ENCODE results near the gene RAD51B. TPM values are rescaled to one million over a fixed set of nuclear protein-coding genes. Genes with fewer than 3 reads are reported as not detected.

Gene RAD51B
- total and polyA plus RNA-seq, 7 donors: 2.4 to 24.4 (median 7.1) TPM

DNA sequence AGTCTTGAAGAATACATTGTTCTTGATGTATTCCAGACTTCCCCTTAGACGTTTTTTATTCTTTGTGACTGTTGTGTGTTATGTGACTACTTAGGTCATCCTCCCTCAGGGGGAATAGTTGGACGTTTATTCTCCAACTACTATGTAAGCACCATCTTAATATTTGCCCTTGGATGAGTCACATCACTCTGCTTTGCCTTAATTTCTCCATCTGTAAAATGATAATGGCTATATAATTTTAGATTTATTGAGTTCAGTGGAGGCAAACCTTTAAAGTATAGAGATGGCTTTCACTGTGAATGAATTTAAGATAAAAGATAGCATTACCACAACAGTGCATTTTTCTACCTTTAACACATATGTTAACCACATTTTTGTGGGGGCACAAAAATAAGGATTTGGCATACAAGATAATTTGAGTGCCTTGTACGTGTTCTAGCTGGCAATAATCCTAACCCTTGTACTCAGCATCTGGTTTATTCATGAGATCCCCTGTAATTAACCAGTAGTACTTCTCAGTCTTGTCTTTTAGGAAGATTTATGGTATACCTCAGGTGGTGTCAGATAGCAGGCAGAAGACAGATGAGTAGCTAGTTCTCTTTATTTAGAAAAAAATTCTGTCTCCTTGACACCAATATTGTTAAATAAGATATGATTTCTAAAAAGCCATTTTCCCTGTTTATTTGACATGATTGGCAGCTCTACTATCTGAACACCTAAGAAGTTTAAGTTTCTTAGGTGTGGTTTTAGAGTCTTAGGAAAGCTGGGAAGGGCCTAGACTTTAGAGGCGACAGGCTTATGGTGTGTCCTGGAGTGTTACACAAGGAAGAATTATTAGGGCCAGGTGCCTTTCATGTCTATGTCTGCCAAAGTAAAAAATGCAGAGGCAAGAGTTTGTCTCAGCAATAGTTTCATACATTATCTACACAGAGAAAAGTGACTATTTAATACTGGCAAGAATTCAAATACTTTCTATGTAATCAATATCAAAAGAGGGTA is 152.3 kb downstream of the RAD51B start:
- Histone ChIP-seq H3K4me1 (peaks cover 0 to 39% (median 28%) of the 10 kb centered on the region in 4 donors), H3K9me3 (no peaks in the 10 kb centered on the region), H3K27me3 (no peaks in the 10 kb centered on the region), H3K27ac (peak overlapping the region in 3 of 4 donors; percentile 74 to 80 (median 78)), H3K36me3 (no peaks in the 10 kb centered on the region), H3K4me3 (no peak overlapping the region)
- TF ChIP-seq POLR2A (IDR thresholded peaks at IDR 0.05) (no peak), POLR2AphosphoS5 (IDR thresholded peaks at IDR 0.05) (peak; percentile 63 to 85 (median 78)), EP300 (IDR thresholded peaks at IDR 0.05) (peak; percentile 52 to 88 (median 70))
- WGBS, 2 donors: 22 to 58% methylated on average over 4 of the region's 4 CpGs
- intact Hi-C loops (cut with DNase I): no loop called here
- DNase-seq: no peak

DNA sequence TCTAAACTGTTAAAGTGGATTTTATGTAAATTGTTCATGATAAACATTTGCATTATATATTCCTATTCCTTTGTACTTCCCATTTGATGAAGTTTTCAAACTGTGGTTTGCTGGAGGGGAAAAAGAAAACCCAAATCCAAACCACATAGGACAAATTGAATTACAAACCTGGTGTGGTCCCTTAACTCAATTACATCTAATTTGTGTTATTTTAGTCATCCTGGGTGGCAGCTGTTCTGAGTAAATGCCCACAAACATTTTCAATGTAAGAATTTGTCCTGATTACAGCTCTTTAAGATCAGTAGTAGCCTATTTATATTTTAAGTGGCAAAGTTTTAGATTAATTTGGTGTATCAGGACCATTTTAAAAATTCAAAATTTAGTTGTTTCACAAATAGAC is 153.9 kb downstream of the RAD51B start:
- peak overlapping the region in 3 of 4 donors; percentile 74 to 80 (median 78) for H3K27ac ChIP-seq
- H3K4me1 ChIP-seq: peaks cover 0 to 51% (median 42%) of the 10 kb centered on the region in 4 donors
- no peaks in the 10 kb centered on the region for H3K9me3 ChIP-seq
- H3K27me3 ChIP-seq: no peaks in the 10 kb centered on the region
- intact Hi-C loops (cut with DNase I): no loop called here
- no peak for DNase-seq
- no peak overlapping the region for H3K4me3 ChIP-seq
- TF ChIP-seq EP300 (IDR thresholded peaks at IDR 0.05): no peak
- TF ChIP-seq CTCF (IDR thresholded peaks at IDR 0.05): no peak
- TF ChIP-seq POLR2A (IDR thresholded peaks at IDR 0.05): no peak
- TF ChIP-seq POLR2AphosphoS5 (IDR thresholded peaks at IDR 0.05): no peak
- H3K36me3 ChIP-seq: no peaks in the 10 kb centered on the region

GRCh38 chr14:67975470-67975869 is 155.9 kb downstream of the RAD51B start:
- WGBS, 2 donors: 18 to 62% methylated on average over 6 of the region's 6 CpGs

GRCh38 chr14:67977434-67978034 is 158.0 kb downstream of the RAD51B start:
- Histone ChIP-seq H3K27ac (peak overlapping the region in 3 of 4 donors; percentile 26 to 54 (median 49)), H3K36me3 (no peaks in the 10 kb centered on the region), H3K9me3 (no peaks in the 10 kb centered on the region), H3K4me1 (peaks cover 0 to 33% (median 24%) of the 10 kb centered on the region in 4 donors), H3K27me3 (no peaks in the 10 kb centered on the region), H3K4me3 (no peak overlapping the region)
- intact Hi-C loops (cut with DNase I): no loop called here
- DNase-seq: no peak
- WGBS, 2 donors: 9 to 51% methylated on average over 1 of the region's 1 CpG
- TF ChIP-seq POLR2A (IDR thresholded peaks at IDR 0.05): no peak
- TF ChIP-seq POLR2AphosphoS5 (IDR thresholded peaks at IDR 0.05): no peak
- no peak for TF ChIP-seq CTCF (IDR thresholded peaks at IDR 0.05)
- TF ChIP-seq EP300 (IDR thresholded peaks at IDR 0.05): no peak

More at GRCh38 chr14:67975470-67975869, 155.9 kb downstream of the RAD51B start:
- H3K27me3 ChIP-seq: no peaks in the 10 kb centered on the region
- no peaks in the 10 kb centered on the region for H3K36me3 ChIP-seq
- DNase-seq: no peak
- H3K27ac ChIP-seq: no peak overlapping the region
- intact Hi-C loops (cut with DNase I): no loop called here
- H3K4me1 ChIP-seq: peaks cover 0 to 53% (median 44%) of the 10 kb centered on the region in 4 donors
- no peak overlapping the region for H3K4me3 ChIP-seq
- no peaks in the 10 kb centered on the region for H3K9me3 ChIP-seq
- TF ChIP-seq POLR2A (IDR thresholded peaks at IDR 0.05): no peak

DNA sequence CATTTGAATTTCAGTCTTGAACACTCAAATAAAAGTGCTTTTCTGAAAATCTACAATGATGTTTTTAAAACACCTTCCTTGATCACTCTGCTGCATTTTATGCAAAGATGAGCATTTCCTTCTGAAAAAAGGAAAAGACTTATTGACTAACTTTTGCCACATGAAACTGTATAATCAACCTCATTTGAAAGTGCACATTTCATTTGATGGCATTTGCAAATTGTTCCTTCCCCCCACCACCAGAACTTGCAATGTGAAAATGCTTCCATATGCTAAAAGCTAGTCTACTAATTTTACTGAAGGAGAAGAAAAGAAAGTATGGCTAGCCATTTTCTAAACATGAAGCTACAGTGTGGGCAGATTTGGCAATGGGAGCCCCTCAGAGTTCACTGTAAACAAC is 159.2 kb downstream of the RAD51B start:
- peaks cover 0 to 26% (median 22%) of the 10 kb centered on the region in 4 donors for H3K4me1 ChIP-seq
- no peak for DNase-seq
- no peaks in the 10 kb centered on the region for H3K27me3 ChIP-seq
- H3K9me3 ChIP-seq: no peaks in the 10 kb centered on the region
- peak overlapping the region in 2 of 4 donors; percentile 4 to 49 for H3K27ac ChIP-seq
- no peak overlapping the region for H3K4me3 ChIP-seq
- H3K36me3 ChIP-seq: no peaks in the 10 kb centered on the region
- no peak for TF ChIP-seq POLR2A (IDR thresholded peaks at IDR 0.05)
- no peak for TF ChIP-seq EP300 (IDR thresholded peaks at IDR 0.05)
- no peak for TF ChIP-seq POLR2AphosphoS5 (IDR thresholded peaks at IDR 0.05)
- no peak for TF ChIP-seq CTCF (IDR thresholded peaks at IDR 0.05)
- intact Hi-C loops (cut with DNase I): no loop called here
